Head of caudate nucleus (tissue), 42 donors: ENCODE data around the gene KIDINS220.
A peak's percentile ranks its signal among the peaks of the same experiment; 100 is the strongest.

Experiments used
- DNase-seq, 42 donors: peaks; one replicate each; pipeline versions ENCODE4 v3.0.0 to v3.0.0-alpha.2; 2020 to 2021; ENCODE audit warnings: mixed read lengths in 7 of 42
- intact Hi-C: fragments of 100-400 bp; cut with DNase I; formaldehyde crosslinking; loops from one replicate; pipeline ENCODE4 v1.15.0; 2022

Gene KIDINS220

GRCh38 chr2:8685697-8686358, 151.6 kb downstream of the KIDINS220 start:
- intact Hi-C loops = loop anchor here (5.0 to 10.0 kb wide), 2 partner anchors 1481 to 1589 kb away; no protein-coding TSS in a partner anchor
- peak in 41 of 42 donors; percentile 27 to 89 (median 72) for DNase-seq

GRCh38 chr2:8684878-8685696, 152.3 kb downstream of the KIDINS220 start:
- intact Hi-C loops = loop anchor here (5.0 to 10.0 kb wide), 3 partner anchors 1258 to 1588 kb away; no protein-coding TSS in a partner anchor
- DNase-seq = peak in 25 of 42 donors; percentile 22 to 69 (median 43)

GRCh38 chr2:8684540-8684877, 152.9 kb downstream of the KIDINS220 start:
- intact Hi-C loops = loop anchor here (5.0 to 10.0 kb wide), 2 partner anchors 1257 to 1480 kb away; no protein-coding TSS in a partner anchor
- DNase-seq = peak in 3 of 42 donors; percentile 13 to 54 (median 38)

GRCh38 chr2:8682719-8683667, 154.4 kb downstream of the KIDINS220 start:
- intact Hi-C loops = loop anchor here (5.0 to 10.0 kb wide), 2 partner anchors 1256 to 1478 kb away; no protein-coding TSS in a partner anchor
- peak in 12 of 42 donors; percentile 14 to 54 (median 38) for DNase-seq

- DNase-seq = peak; percentile 97 to 100 (median 99)
- intact Hi-C loops = loop anchor here (5.0 to 10.0 kb wide), 2 partner anchors 1255 to 1477 kb away; no protein-coding TSS in a partner anchor
Observed at GRCh38 chr2:8681786-8682692, 155.4 kb downstream of the KIDINS220 start, which contains the start of gene ID2. Gene ID2 (plus strand): TSS chr2:8682056. CDS start chr2:8682166, 110 bp downstream.

- intact Hi-C loops = loop anchor here (5.0 to 10.0 kb wide), 2 partner anchors 1254 to 1476 kb away; no protein-coding TSS in a partner anchor
- peak in 33 of 42 donors; percentile 31 to 76 (median 51) for DNase-seq
Observed at GRCh38 chr2:8680822-8681760, 156.3 kb downstream of the KIDINS220 start.

GRCh38 chr2:8679827-8680731, 157.3 kb downstream of the KIDINS220 start:
- DNase-seq = peak in 20 of 42 donors; percentile 20 to 77 (median 42)
- intact Hi-C loops = loop anchor here (5.0 to 10.0 kb wide), 3 partner anchors 145 to 1475 kb away; no protein-coding TSS in a partner anchor

- DNase-seq = no peak
- intact Hi-C loops = loop anchor here (10.0 kb wide), 1 partner anchor 145 kb away; no protein-coding TSS in a partner anchor
Observed at GRCh38 chr2:8679567-8679826, 157.9 kb downstream of the KIDINS220 start.
